ENCODE data around the gene GABBR1.
A peak's percentile ranks its signal among the peaks of the same experiment; 100 is the strongest.

Gene GABBR1

GRCh38 chr6:29554764-29555163 is 78.2 kb downstream of the GABBR1 start:
- Histone ChIP-seq H3K27me3 (ENCODE audit: control insufficient read depth in 2 of 2, insufficient read depth in 2 of 2, low read length in 2 of 2) (peaks cover 15 to 26% of the 10 kb centered on the region in 2 donors), H3K9me3 (ENCODE audit: control insufficient read depth in 2 of 2, low read length in 2 of 2) (no peaks in the 10 kb centered on the region), H3K36me3 (ENCODE audit: control insufficient read depth in 2 of 2, insufficient read depth in 2 of 2, low read length in 2 of 2) (no peaks in the 10 kb centered on the region)

DNA sequence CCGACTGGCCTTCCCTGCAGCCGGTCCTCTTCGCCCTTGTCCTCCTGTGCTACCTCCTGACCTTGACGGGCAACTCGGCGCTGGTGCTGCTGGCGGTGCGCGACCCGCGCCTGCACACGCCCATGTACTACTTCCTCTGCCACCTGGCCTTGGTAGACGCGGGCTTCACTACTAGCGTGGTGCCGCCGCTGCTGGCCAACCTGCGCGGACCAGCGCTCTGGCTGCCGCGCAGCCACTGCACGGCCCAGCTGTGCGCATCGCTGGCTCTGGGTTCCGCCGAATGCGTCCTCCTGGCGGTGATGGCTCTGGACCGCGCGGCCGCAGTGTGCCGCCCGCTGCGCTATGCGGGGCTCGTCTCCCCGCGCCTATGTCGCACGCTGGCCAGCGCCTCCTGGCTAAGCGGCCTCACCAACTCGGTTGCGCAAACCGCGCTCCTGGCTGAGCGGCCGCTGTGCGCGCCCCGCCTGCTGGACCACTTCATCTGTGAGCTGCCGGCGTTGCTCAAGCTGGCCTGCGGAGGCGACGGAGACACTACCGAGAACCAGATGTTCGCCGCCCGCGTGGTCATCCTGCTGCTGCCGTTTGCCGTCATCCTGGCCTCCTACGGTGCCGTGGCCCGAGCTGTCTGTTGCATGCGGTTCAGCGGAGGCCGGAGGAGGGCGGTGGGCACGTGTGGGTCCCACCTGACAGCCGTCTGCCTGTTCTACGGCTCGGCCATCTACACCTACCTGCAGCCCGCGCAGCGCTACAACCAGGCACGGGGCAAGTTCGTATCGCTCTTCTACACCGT is 79.5 kb downstream of the GABBR1 start:
- Histone ChIP-seq H3K4me3 (ENCODE audit: low read length in 2 of 2) (peak overlapping the region; percentile 30 to 58), H3K36me3 (ENCODE audit: control insufficient read depth in 2 of 2, insufficient read depth in 2 of 2, low read length in 2 of 2) (no peaks in the 10 kb centered on the region), H3K4me1 (ENCODE audit: control insufficient read depth in 2 of 2, insufficient read depth in 2 of 2, low read length in 2 of 2) (no peaks in the 10 kb centered on the region), H3K27ac (ENCODE audit: low read depth in 2 of 2, low read length in 2 of 2) (no peak overlapping the region), H3K9me3 (ENCODE audit: control insufficient read depth in 2 of 2, low read length in 2 of 2) (no peaks in the 10 kb centered on the region), H3K9ac (ENCODE audit: low read depth in 1 of 2, low read length in 2 of 2) (no peak overlapping the region), H3K27me3 (ENCODE audit: control insufficient read depth in 2 of 2, insufficient read depth in 2 of 2, low read length in 2 of 2) (peaks cover 15 to 26% of the 10 kb centered on the region in 2 donors)

More at GRCh38 chr6:29554764-29555163, 78.2 kb downstream of the GABBR1 start:
- H3K27ac ChIP-seq (ENCODE audit: low read depth in 2 of 2, low read length in 2 of 2): no peak overlapping the region
- H3K4me3 ChIP-seq (ENCODE audit: low read length in 2 of 2): no peak overlapping the region
- H3K9ac ChIP-seq (ENCODE audit: low read depth in 1 of 2, low read length in 2 of 2): no peak overlapping the region
- H3K4me1 ChIP-seq (ENCODE audit: control insufficient read depth in 2 of 2, insufficient read depth in 2 of 2, low read length in 2 of 2): no peaks in the 10 kb centered on the region

- no peak overlapping the region for H3K27ac ChIP-seq (ENCODE audit: low read depth in 2 of 2, low read length in 2 of 2)
- H3K27me3 ChIP-seq (ENCODE audit: control insufficient read depth in 2 of 2, insufficient read depth in 2 of 2, low read length in 2 of 2): peaks cover 15 to 26% of the 10 kb centered on the region in 2 donors
These were observed 80.4 kb downstream of the GABBR1 start for GRCh38 chr6:29552512-29553051.

DNA sequence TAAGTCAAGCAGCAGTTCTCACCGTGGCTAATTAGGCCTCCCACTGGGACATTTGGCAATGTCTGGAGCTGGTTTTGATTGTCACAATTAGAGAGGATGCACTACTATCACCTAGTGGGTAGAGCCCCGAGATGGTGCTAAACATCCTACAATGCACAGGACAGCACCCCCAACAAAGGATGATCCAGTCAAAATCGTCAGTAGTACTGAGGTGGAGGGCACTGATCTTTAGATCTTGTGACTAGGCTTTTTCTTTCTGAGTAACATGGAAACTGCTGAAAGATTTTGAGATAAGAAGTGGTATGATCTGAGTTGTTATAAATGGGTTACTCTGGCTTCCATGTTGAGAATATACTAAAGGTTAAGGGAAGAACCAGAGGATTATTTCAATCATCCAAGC is 85.4 kb downstream of the GABBR1 start:
- Histone ChIP-seq H3K4me1 (ENCODE audit: control insufficient read depth in 2 of 2, insufficient read depth in 2 of 2, low read length in 2 of 2) (no peaks in the 10 kb centered on the region), H3K27ac (ENCODE audit: low read depth in 2 of 2, low read length in 2 of 2) (no peak overlapping the region), H3K27me3 (ENCODE audit: control insufficient read depth in 2 of 2, insufficient read depth in 2 of 2, low read length in 2 of 2) (peaks cover 0 to 4% of the 10 kb centered on the region in 2 donors), H3K9me3 (ENCODE audit: control insufficient read depth in 2 of 2, low read length in 2 of 2) (no peaks in the 10 kb centered on the region), H3K4me3 (ENCODE audit: low read length in 2 of 2) (no peak overlapping the region), H3K36me3 (ENCODE audit: control insufficient read depth in 2 of 2, insufficient read depth in 2 of 2, low read length in 2 of 2) (no peaks in the 10 kb centered on the region), H3K9ac (ENCODE audit: low read depth in 1 of 2, low read length in 2 of 2) (no peak overlapping the region)

More at GRCh38 chr6:29552512-29553051, 80.4 kb downstream of the GABBR1 start:
- H3K4me3 ChIP-seq (ENCODE audit: low read length in 2 of 2): peak overlapping the region; percentile 22 to 58
- H3K9me3 ChIP-seq (ENCODE audit: control insufficient read depth in 2 of 2, low read length in 2 of 2): no peaks in the 10 kb centered on the region
- H3K36me3 ChIP-seq (ENCODE audit: control insufficient read depth in 2 of 2, insufficient read depth in 2 of 2, low read length in 2 of 2): no peaks in the 10 kb centered on the region
- no peak overlapping the region for H3K9ac ChIP-seq (ENCODE audit: low read depth in 1 of 2, low read length in 2 of 2)
- H3K4me1 ChIP-seq (ENCODE audit: control insufficient read depth in 2 of 2, insufficient read depth in 2 of 2, low read length in 2 of 2): no peaks in the 10 kb centered on the region

DNA sequence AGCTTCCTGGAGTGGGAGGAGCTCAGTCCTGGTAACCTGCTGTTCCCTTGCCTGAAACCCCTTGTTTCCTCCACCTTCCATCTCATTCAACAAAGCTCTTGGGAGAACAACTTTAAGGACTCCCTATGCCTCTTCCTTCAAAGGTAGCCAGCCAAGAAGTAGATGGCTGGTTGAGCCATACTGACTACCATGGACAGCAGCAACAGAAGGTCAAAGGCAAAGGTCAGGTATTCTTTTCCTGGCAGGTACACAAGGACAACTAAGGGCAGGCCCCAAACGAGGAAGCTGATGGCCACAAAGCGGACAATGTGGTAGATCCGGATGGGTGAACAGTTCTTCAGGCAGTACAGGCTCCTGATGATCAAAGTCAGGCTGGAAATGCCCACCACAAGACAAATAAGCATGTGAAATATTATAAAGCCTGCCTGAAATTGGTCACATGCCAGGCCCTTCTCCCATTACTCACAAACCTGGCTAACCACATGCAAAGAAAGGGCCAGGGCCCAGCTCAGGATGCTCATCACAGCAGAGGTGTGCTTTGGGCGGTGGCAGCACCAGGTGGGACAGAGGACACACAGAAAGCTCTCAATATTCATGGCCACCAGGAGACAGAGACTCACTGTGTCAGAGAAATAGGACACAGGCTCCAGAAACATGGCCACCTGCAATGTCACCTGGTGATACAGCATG is 95.1 kb downstream of the GABBR1 start:
- H3K4me3 ChIP-seq (ENCODE audit: low read length in 2 of 2): no peak overlapping the region
- H3K9ac ChIP-seq (ENCODE audit: low read depth in 1 of 2, low read length in 2 of 2): no peak overlapping the region
- no peak overlapping the region for H3K27ac ChIP-seq (ENCODE audit: low read depth in 2 of 2, low read length in 2 of 2)
- no peaks in the 10 kb centered on the region for H3K27me3 ChIP-seq (ENCODE audit: control insufficient read depth in 2 of 2, insufficient read depth in 2 of 2, low read length in 2 of 2)
- no peaks in the 10 kb centered on the region for H3K4me1 ChIP-seq (ENCODE audit: control insufficient read depth in 2 of 2, insufficient read depth in 2 of 2, low read length in 2 of 2)
- no peaks in the 10 kb centered on the region for H3K9me3 ChIP-seq (ENCODE audit: control insufficient read depth in 2 of 2, low read length in 2 of 2)
- no peaks in the 10 kb centered on the region for H3K36me3 ChIP-seq (ENCODE audit: control insufficient read depth in 2 of 2, insufficient read depth in 2 of 2, low read length in 2 of 2)

DNA sequence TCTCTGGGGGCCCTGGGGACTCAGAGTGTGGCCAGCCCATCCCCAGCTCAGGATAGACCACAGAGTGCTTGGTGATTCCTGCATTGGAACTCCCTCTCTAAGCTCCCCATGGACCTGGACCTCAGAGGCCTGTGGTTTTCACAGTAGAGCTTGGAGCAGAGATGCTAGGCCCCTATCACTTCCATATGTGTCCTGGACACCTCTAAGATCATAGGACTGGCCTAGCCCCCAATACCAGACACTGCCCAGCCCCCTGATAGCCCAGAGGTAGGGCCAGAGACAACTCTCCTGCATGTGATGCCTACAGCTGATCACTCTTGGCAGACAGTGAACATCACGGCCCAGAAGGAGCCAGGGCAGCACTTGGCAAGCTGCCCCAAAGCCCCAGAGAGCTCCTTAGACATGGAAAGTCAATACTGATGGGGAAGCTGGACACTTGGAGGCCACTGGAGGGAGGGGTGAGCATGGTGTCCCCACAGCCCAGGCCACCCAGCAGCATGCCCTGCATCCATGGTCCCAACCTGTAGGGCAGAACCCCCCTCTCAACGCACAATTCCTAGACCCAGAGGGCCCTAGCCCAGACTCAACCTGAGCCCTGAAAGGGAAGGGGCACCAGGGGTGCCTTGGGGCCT is 100.5 kb downstream of the GABBR1 start:
- Histone ChIP-seq H3K27ac (ENCODE audit: low read depth in 2 of 2, low read length in 2 of 2) (no peak overlapping the region), H3K27me3 (ENCODE audit: control insufficient read depth in 2 of 2, insufficient read depth in 2 of 2, low read length in 2 of 2) (no peaks in the 10 kb centered on the region), H3K4me3 (ENCODE audit: low read length in 2 of 2) (no peak overlapping the region), H3K4me1 (ENCODE audit: control insufficient read depth in 2 of 2, insufficient read depth in 2 of 2, low read length in 2 of 2) (no peaks in the 10 kb centered on the region), H3K9ac (ENCODE audit: low read depth in 1 of 2, low read length in 2 of 2) (no peak overlapping the region), H3K36me3 (ENCODE audit: control insufficient read depth in 2 of 2, insufficient read depth in 2 of 2, low read length in 2 of 2) (no peaks in the 10 kb centered on the region), H3K9me3 (ENCODE audit: control insufficient read depth in 2 of 2, low read length in 2 of 2) (no peaks in the 10 kb centered on the region)

DNA sequence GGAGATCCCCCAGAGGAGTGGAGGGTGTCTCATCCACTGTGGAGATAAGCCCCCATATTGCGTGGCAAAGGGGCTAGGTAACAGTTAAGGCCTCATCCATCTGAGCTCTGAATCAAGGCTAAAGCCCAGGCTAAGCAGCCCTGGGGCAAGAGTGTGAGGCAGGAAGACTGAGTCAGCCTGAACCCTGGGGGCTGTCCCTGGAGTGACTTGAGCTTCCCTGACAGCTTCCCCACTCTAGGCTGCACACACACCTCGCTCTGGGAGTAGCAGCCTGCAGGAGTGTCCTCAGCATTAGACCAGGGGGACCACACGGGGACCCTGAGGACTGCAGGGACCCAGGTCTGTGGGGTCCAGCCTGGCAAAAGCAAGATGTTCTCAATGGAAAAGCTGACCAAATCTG is 101.3 kb downstream of the GABBR1 start:
- Histone ChIP-seq H3K4me3 (ENCODE audit: low read length in 2 of 2) (no peak overlapping the region), H3K27ac (ENCODE audit: low read depth in 2 of 2, low read length in 2 of 2) (no peak overlapping the region), H3K9me3 (ENCODE audit: control insufficient read depth in 2 of 2, low read length in 2 of 2) (no peaks in the 10 kb centered on the region), H3K27me3 (ENCODE audit: control insufficient read depth in 2 of 2, insufficient read depth in 2 of 2, low read length in 2 of 2) (no peaks in the 10 kb centered on the region), H3K4me1 (ENCODE audit: control insufficient read depth in 2 of 2, insufficient read depth in 2 of 2, low read length in 2 of 2) (no peaks in the 10 kb centered on the region), H3K36me3 (ENCODE audit: control insufficient read depth in 2 of 2, insufficient read depth in 2 of 2, low read length in 2 of 2) (no peaks in the 10 kb centered on the region), H3K9ac (ENCODE audit: low read depth in 1 of 2, low read length in 2 of 2) (no peak overlapping the region)

DNA sequence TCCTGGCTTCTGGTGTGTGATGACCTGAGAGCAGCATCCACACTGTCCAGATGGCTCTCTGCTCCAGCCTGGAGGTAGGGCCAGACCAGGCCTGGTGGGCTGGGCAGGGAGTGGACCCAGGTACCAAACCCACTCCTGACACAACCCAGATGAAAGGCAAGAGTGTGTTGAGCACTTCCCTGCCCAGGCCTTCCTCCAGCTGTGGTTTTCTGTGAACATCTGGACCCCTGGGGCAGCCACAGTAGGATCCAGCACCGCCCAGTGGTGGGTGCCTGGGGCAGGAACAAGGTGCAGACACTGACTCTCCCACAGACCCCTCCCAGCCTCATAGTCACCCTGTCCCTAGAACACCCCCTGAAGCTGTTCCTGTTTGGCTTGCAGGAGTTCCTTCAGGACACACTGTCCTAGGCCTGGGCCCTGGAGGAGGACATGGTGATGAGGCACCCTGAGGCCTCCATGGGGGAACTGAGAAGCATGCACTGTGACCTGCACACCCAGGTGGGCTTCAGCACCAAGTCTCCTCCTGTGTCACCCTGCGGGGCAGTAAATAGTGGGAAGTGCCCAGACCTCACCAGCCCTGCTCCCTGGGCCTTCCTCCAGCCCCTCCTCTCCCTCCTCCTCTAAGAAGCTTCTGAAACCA is 102.2 kb downstream of the GABBR1 start:
- Histone ChIP-seq H3K9me3 (ENCODE audit: control insufficient read depth in 2 of 2, low read length in 2 of 2) (no peaks in the 10 kb centered on the region), H3K9ac (ENCODE audit: low read depth in 1 of 2, low read length in 2 of 2) (no peak overlapping the region), H3K27ac (ENCODE audit: low read depth in 2 of 2, low read length in 2 of 2) (no peak overlapping the region), H3K27me3 (ENCODE audit: control insufficient read depth in 2 of 2, insufficient read depth in 2 of 2, low read length in 2 of 2) (no peaks in the 10 kb centered on the region), H3K36me3 (ENCODE audit: control insufficient read depth in 2 of 2, insufficient read depth in 2 of 2, low read length in 2 of 2) (no peaks in the 10 kb centered on the region), H3K4me3 (ENCODE audit: low read length in 2 of 2) (no peak overlapping the region), H3K4me1 (ENCODE audit: control insufficient read depth in 2 of 2, insufficient read depth in 2 of 2, low read length in 2 of 2) (no peaks in the 10 kb centered on the region)

DNA sequence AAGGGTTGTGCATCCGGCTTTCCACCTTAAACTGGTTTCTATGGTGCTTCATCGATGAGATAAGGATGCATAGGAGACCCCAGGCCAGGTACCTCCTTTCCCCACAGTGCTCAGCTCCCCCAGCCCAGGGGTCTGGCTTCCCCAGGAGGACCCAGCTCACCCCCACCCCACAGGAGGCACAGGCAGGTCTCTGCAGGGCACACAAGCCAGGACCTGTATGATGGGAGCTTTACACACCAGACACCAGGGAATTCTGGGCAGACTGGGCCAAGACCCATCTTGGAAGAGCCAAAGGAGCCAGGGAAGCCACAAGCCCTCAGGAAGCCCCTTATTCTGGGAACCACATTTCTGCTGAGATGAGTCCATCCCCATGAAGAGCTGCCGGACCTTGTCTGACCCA is 103.0 kb downstream of the GABBR1 start:
- H3K27ac ChIP-seq (ENCODE audit: low read depth in 2 of 2, low read length in 2 of 2): no peak overlapping the region
- no peak overlapping the region for H3K4me3 ChIP-seq (ENCODE audit: low read length in 2 of 2)
- H3K27me3 ChIP-seq (ENCODE audit: control insufficient read depth in 2 of 2, insufficient read depth in 2 of 2, low read length in 2 of 2): no peaks in the 10 kb centered on the region
- H3K4me1 ChIP-seq (ENCODE audit: control insufficient read depth in 2 of 2, insufficient read depth in 2 of 2, low read length in 2 of 2): no peaks in the 10 kb centered on the region
- H3K9me3 ChIP-seq (ENCODE audit: control insufficient read depth in 2 of 2, low read length in 2 of 2): no peaks in the 10 kb centered on the region
- no peaks in the 10 kb centered on the region for H3K36me3 ChIP-seq (ENCODE audit: control insufficient read depth in 2 of 2, insufficient read depth in 2 of 2, low read length in 2 of 2)
- no peak overlapping the region for H3K9ac ChIP-seq (ENCODE audit: low read depth in 1 of 2, low read length in 2 of 2)
